ENCODE data around the gene LAMA2.

LAMA2 gene

GRCh38 chr6:128855581-128856085 lies 27.3 kb upstream of the LAMA2 start:
- no peak for TF ChIP-seq CTCF (IDR thresholded peaks at IDR 0.05; ENCODE audit: extremely low read depth, missing control alignments)
- DNase-seq (ENCODE audit: low spot score) = no peak

- DNase-seq (ENCODE audit: low spot score) = no peak
- TF ChIP-seq CTCF (IDR thresholded peaks at IDR 0.05; ENCODE audit: extremely low read depth, missing control alignments) = no peak
These were observed 25.1 kb upstream of the LAMA2 start for GRCh38 chr6:128857806-128858205.

GRCh38 chr6:128860782-128861181 lies 22.2 kb upstream of the LAMA2 start:
- DNase-seq (ENCODE audit: low spot score) = no peak
- no peak for TF ChIP-seq CTCF (IDR thresholded peaks at IDR 0.05; ENCODE audit: extremely low read depth, missing control alignments)

GRCh38 chr6:128863983-128864382 lies 19.0 kb upstream of the LAMA2 start:
- no peak for DNase-seq (ENCODE audit: low spot score)
- TF ChIP-seq CTCF (IDR thresholded peaks at IDR 0.05; ENCODE audit: extremely low read depth, missing control alignments) = no peak

GRCh38 chr6:128870746-128871145 lies 12.2 kb upstream of the LAMA2 start:
- TF ChIP-seq CTCF (IDR thresholded peaks at IDR 0.05; ENCODE audit: extremely low read depth, missing control alignments) = no peak
- no peak for DNase-seq (ENCODE audit: low spot score)

- DNase-seq (ENCODE audit: low spot score) = no peak
- TF ChIP-seq CTCF (IDR thresholded peaks at IDR 0.05; ENCODE audit: extremely low read depth, missing control alignments) = no peak
These were observed 8.1 kb upstream of the LAMA2 start for GRCh38 chr6:128874863-128875262.

- DNase-seq (ENCODE audit: low spot score) = no peak
- no peak for TF ChIP-seq CTCF (IDR thresholded peaks at IDR 0.05; ENCODE audit: extremely low read depth, missing control alignments)
These were observed 378 bp upstream of the LAMA2 start for GRCh38 chr6:128882560-128882959.
